CD4-positive, alpha-beta T cell (primary cell): Measurements from ENCODE around the gene SAT1. TPM values are rescaled to one million over a fixed set of nuclear protein-coding genes. Genes with fewer than 3 reads are reported as not detected.

ENCODE experiments used
- ATAC-seq: fragments of 200-7000 bp; cut with Tn5 transposase; one replicate; pipeline ENCODE4 v1.10.0; 2022; ENCODE audit warnings: mild to moderate bottlenecking; ENCODE audit not compliant: poor library complexity
- CTCF ChIA-PET: fragments of 350-600 bp; sonication (Branson Sonifier 250); formaldehyde crosslinking; loops from one replicate; lab custom pipeline; 2021; ENCODE audit warnings: antibody characterized with exemption, inconsistent platforms; lab: Charles Lee
- POLR2A ChIA-PET: fragments of 350-600 bp; sonication (Branson Sonifier 250); formaldehyde crosslinking; loops from one replicate; lab custom pipeline; 2021; ENCODE audit warnings: antibody characterized with exemption, inconsistent platforms; lab: Charles Lee
- DNase-seq, 14 experiments: peaks; one replicate each; pipeline ENCODE4 v3.0.0-alpha.2; 2013 to 2020; ENCODE audit warnings: mixed read lengths in 2 of 14
- H3K27ac ChIP-seq, 2 donors: one replicate each; pipeline versions ENCODE4 v1.5.1 to v1.7.0; 2013; ENCODE audit warnings: low read length in 2 of 2, low read depth in 1 of 2, mild to moderate bottlenecking in 1 of 2
- H3K27me3 ChIP-seq, 2 experiments: 1 replicate in 1 of 2; 2 replicates in 1 of 2; pipeline versions ENCODE4 v1.6.1 to v1.7.0; 2013; ENCODE audit warnings: low read length in 2 of 2, control low read depth in 1 of 2, mild to moderate bottlenecking in 1 of 2, moderate library complexity in 1 of 2; ENCODE audit not compliant: insufficient read depth in 2 of 2, control insufficient read depth in 1 of 2
- H3K36me3 ChIP-seq: one replicate; pipeline ENCODE4 v1.6.1; 2013; ENCODE audit warnings: low read length, control low read depth; ENCODE audit not compliant: insufficient read depth
- H3K4me1 ChIP-seq: one replicate; pipeline ENCODE4 v1.6.1; 2013; ENCODE audit warnings: low read length, control low read depth; ENCODE audit not compliant: insufficient read depth
- H3K4me3 ChIP-seq: one replicate; pipeline ENCODE4 v1.5.1; 2013; ENCODE audit warnings: mild to moderate bottlenecking, low read length, moderate library complexity
- H3K9me3 ChIP-seq, 2 experiments: 1 replicate in 1 of 2; 2 replicates in 1 of 2; pipeline versions ENCODE4 v1.6.1 to v1.7.0; 2013; ENCODE audit warnings: low read length in 2 of 2, mild to moderate bottlenecking in 2 of 2, control low read depth in 1 of 2, moderate library complexity in 1 of 2; ENCODE audit not compliant: control insufficient read depth in 1 of 2, insufficient read depth in 1 of 2
- H3K27ac Mint-ChIP-seq: one replicate; pipeline ENCODE4 v1.8.0; 2020; ENCODE audit warnings: mixed read lengths
- H3K27me3 Mint-ChIP-seq: one replicate; pipeline ENCODE4 v1.8.0; 2021; ENCODE audit warnings: mixed read lengths
- H3K36me3 Mint-ChIP-seq: one replicate; pipeline ENCODE4 v1.8.0; 2021; ENCODE audit warnings: low read depth, mixed read lengths
- H3K4me1 Mint-ChIP-seq: one replicate; pipeline ENCODE4 v1.8.0; 2021; ENCODE audit warnings: low read depth, mixed read lengths
- H3K4me3 Mint-ChIP-seq: one replicate; pipeline ENCODE4 v1.8.0; 2020; ENCODE audit warnings: mild to moderate bottlenecking, mixed read lengths
- H3K9me3 Mint-ChIP-seq: one replicate; pipeline ENCODE4 v1.8.0; 2020; ENCODE audit warnings: mixed read lengths
- intact Hi-C, 2 experiments: fragments of 100-400 bp; cut with DNase I in 1 of 2; cut with micrococcal nuclease in 1 of 2; formaldehyde crosslinking; loops; one replicate each; pipeline versions ENCODE4 v1.15.1 to v1.9.0; 2023 to 2025; cut with DNase I, micrococcal nuclease
- total RNA-seq, 174 experiments: library from RNA in 2 of 174; stranded (reverse) in 2 of 174; gene quantifications; one replicate each; pipeline ENCODE4 v1.2.3 and lab custom pipeline; 2021 to 2026
- TF ChIP-seq, protein P1 (sequence below): fragments of 200-600 bp; IDR thresholded peaks from one replicate; pipeline ENCODE4 v1.8.0; 2022; ENCODE audit warnings: antibody characterized with exemption, mild to moderate bottlenecking

Gene SAT1
- total RNA-seq, 2 experiments from 2014 or later, result 305 to 312 TPM

DNA sequence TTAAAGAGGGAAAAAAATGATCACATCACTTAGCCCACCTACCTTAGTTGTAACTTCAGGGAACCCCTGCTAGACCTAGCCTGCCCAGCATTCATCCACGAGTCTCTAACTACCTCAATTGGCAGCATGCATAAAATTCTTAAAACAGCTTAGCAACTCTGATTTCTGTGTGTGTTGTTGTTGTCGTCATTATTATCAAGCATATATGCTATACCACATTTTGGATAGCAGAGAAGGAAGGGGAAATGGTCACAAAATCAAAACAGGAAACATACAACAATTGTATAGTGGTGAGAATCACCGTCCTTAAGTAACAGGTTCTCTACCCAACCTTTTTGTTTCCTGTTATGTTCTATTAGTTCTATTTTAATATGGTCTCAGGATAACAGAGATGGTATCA is 37.2 kb upstream of the SAT1 start:
- Mint-ChIP-seq H3K9me3 (no peaks in the 10 kb centered on the region), H3K4me3 (peak overlapping the region; percentile 75), H3K27ac (peak overlapping the region; percentile 61), H3K27me3 (no peaks in the 10 kb centered on the region), H3K4me1 (peaks cover 29% of the 10 kb centered on the region), H3K36me3 (no peaks in the 10 kb centered on the region)
- TF ChIP-seq, protein P1, sequence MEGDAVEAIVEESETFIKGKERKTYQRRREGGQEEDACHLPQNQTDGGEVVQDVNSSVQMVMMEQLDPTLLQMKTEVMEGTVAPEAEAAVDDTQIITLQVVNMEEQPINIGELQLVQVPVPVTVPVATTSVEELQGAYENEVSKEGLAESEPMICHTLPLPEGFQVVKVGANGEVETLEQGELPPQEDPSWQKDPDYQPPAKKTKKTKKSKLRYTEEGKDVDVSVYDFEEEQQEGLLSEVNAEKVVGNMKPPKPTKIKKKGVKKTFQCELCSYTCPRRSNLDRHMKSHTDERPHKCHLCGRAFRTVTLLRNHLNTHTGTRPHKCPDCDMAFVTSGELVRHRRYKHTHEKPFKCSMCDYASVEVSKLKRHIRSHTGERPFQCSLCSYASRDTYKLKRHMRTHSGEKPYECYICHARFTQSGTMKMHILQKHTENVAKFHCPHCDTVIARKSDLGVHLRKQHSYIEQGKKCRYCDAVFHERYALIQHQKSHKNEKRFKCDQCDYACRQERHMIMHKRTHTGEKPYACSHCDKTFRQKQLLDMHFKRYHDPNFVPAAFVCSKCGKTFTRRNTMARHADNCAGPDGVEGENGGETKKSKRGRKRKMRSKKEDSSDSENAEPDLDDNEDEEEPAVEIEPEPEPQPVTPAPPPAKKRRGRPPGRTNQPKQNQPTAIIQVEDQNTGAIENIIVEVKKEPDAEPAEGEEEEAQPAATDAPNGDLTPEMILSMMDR, result no peak
- peak in 3 of 14 experiments; percentile 47 to 66 (median 48) for DNase-seq
- ATAC-seq, result peak; percentile 28
- Histone ChIP-seq H3K27ac (peak overlapping the region in 1 of 2 donors; percentile 55), H3K27me3 (no peaks in the 10 kb centered on the region), H3K36me3 (no peaks in the 10 kb centered on the region), H3K4me1 (peaks cover 24% of the 10 kb centered on the region), H3K9me3 (no peaks in the 10 kb centered on the region), H3K4me3 (no peak overlapping the region)
- ChIA-PET CTCF (no interaction called here), POLR2A (interaction anchor here (5.9 kb wide), 1 partner anchor 38 kb away, joined by 50 read pairs; the partner anchor contains the start of gene SAT1)
- intact Hi-C loops, result no loop called here

DNA sequence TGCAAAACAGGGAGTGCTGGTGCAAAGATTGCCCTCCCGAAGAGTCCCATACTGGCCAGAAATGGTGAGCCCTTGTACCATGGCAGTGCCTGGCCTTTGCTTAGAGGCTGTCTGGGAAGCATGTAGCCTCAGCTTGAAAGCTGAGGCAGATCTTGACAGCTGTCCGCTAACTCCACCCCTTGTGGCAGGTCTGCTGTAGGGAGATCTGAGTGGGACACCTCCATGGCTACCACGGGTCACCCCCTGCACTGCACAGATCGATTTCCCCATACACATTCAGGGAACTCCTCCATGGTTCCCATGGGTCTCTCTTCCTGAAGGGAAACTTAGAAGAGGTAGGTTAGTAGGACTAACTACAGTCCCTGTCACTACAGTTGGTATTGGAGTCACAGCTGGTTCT is 33.8 kb upstream of the SAT1 start:
- intact Hi-C loops, result no loop called here
- Histone ChIP-seq H3K4me3 (no peak overlapping the region), H3K27ac (no peak overlapping the region), H3K27me3 (no peaks in the 10 kb centered on the region), H3K36me3 (no peaks in the 10 kb centered on the region), H3K4me1 (peaks cover 11% of the 10 kb centered on the region), H3K9me3 (no peaks in the 10 kb centered on the region)
- DNase-seq (no peak), ATAC-seq (no peak)
- CTCF ChIA-PET, result no interaction called here
- TF ChIP-seq, protein P1, result no peak
- Mint-ChIP-seq H3K27me3 (no peaks in the 10 kb centered on the region), H3K4me1 (peaks cover 17% of the 10 kb centered on the region), H3K9me3 (no peaks in the 10 kb centered on the region), H3K27ac (no peak overlapping the region), H3K36me3 (no peaks in the 10 kb centered on the region), H3K4me3 (no peak overlapping the region)
- POLR2A ChIA-PET, result no interaction called here

DNA sequence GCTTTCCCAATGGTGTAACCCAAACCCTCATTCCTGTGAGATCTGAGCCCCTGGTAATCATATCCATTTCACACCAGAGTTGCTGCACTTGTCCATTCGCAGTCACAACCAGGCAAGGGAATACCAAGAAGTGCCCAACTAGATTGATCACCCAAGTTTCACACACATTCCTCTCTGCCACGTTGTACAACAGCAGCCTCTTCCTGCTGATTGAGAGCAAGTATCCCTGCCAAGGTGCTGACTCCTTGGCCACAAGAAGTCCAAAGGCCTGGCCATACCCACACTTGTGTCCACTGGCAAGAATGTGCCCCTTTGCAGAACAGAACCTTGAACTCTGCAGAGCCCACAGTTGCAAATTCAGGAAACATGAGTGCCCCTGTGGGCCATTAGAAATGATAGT is 33.4 kb upstream of the SAT1 start:
- POLR2A ChIA-PET, result no interaction called here
- Mint-ChIP-seq H3K9me3 (no peaks in the 10 kb centered on the region), H3K36me3 (no peaks in the 10 kb centered on the region), H3K27ac (no peak overlapping the region), H3K27me3 (no peaks in the 10 kb centered on the region), H3K4me3 (no peak overlapping the region), H3K4me1 (peaks cover 13% of the 10 kb centered on the region)
- Histone ChIP-seq H3K36me3 (no peaks in the 10 kb centered on the region), H3K27me3 (no peaks in the 10 kb centered on the region), H3K27ac (no peak overlapping the region), H3K4me3 (no peak overlapping the region), H3K4me1 (peaks cover 11% of the 10 kb centered on the region), H3K9me3 (no peaks in the 10 kb centered on the region)
- DNase-seq (no peak), ATAC-seq (no peak)
- TF ChIP-seq, protein P1, result no peak
- CTCF ChIA-PET, result no interaction called here
- intact Hi-C loops, result no loop called here
